Right atrium auricular region (tissue), 2 donors: ENCODE data around the gene CDH13. TPM values are rescaled to one million over a fixed set of nuclear protein-coding genes. Genes with fewer than 3 reads are reported as not detected.

ENCODE experiments used
- DNase-seq: peaks from one replicate; pipeline ENCODE4 v3.0.0-alpha.2; 2019; ENCODE audit warnings: low spot score
- H3K27ac ChIP-seq, 2 donors: fragments of 200-600 bp; sonication (generic); 1 replicate in 1 of 2; 2 replicates in 1 of 2; pipeline ENCODE4 v1.5.1; 2016 to 2019
- H3K27me3 ChIP-seq, 2 donors: fragments of 200-600 bp; sonication (generic); one replicate each; pipeline versions ENCODE4 v1.5.1 to v1.6.0; 2017 to 2019
- H3K36me3 ChIP-seq: fragments of 200-600 bp; sonication (generic); one replicate; pipeline ENCODE4 v1.5.1; 2016
- H3K4me1 ChIP-seq, 2 donors: fragments of 200-600 bp; sonication (generic); one replicate each; pipeline versions ENCODE4 v1.5.1 to v1.6.0; 2017 to 2019
- H3K4me3 ChIP-seq, 2 donors: fragments of 200-600 bp; sonication (generic); 1 replicate in 1 of 2; 2 replicates in 1 of 2; pipeline ENCODE4 v1.5.1; 2017 to 2019; ENCODE audit warnings: mild to moderate bottlenecking in 1 of 2, moderate library complexity in 1 of 2
- H3K9me3 ChIP-seq, 2 donors: fragments of 200-600 bp; sonication (generic); one replicate each; pipeline ENCODE4 v1.5.1; 2019
- CTCF ChIP-seq, 2 donors: fragments of 200-600 bp; sonication (generic); IDR thresholded peaks; one replicate each; pipeline ENCODE4 v1.5.1; 2019; ENCODE audit warnings: antibody characterized with exemption in 2 of 2
- total RNA-seq, 2 donors: library from RNA; depleted of rRNA; stranded (reverse); fragments of >200 nt; gene quantifications; one replicate each; pipeline ENCODE4 v1.1.0, GENCODE V29; 2016

The CDH13 gene
- total RNA-seq, 2 donors from 2014 or later = 75.4 to 85.9 TPM

GRCh38 chr16:83813823-83814658, 1187.3 kb downstream of the CDH13 start:
- DNase-seq = peak; percentile 53
- Histone ChIP-seq H3K27me3 (no peaks in the 10 kb centered on the region), H3K9me3 (no peaks in the 10 kb centered on the region), H3K4me3 (peak overlapping the region in 1 of 2 donors; percentile 5), H3K4me1 (peaks cover 0 to 41% of the 10 kb centered on the region in 2 donors), H3K36me3 (peaks cover 18% of the 10 kb centered on the region), H3K27ac (peak overlapping the region; percentile 45 to 47)
- no peak for TF ChIP-seq CTCF (IDR thresholded peaks at IDR 0.05)

- H3K4me1 ChIP-seq = peaks cover 0 to 37% of the 10 kb centered on the region in 2 donors
- H3K27ac ChIP-seq = peak overlapping the region in 1 of 2 donors; percentile 45
- DNase-seq = peak; percentile 28
- no peaks in the 10 kb centered on the region for H3K27me3 ChIP-seq
- H3K9me3 ChIP-seq = no peaks in the 10 kb centered on the region
- H3K36me3 ChIP-seq = peaks cover 18% of the 10 kb centered on the region
- no peak overlapping the region for H3K4me3 ChIP-seq
- TF ChIP-seq CTCF (IDR thresholded peaks at IDR 0.05) = no peak
These were observed 1187.9 kb downstream of the CDH13 start for GRCh38 chr16:83814659-83814985.

DNA sequence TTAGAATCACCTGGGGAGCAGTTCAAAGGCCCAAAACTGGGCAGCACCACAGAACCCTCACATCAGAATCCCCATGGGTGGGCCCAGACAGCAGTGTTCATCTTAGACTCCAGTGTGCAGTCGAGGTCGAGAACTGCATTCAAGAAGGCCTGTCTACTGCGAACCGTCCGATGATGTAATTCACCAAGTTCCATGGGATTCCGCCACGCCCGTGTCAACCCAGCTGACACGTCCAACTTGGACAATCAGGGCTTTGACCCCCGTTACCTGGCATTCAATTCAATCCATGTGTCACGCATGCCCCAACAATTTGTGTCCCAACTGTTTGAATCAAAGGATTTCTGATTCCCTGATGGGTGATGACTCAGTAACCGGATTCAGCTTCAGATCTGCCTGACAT, 1190.3 kb downstream of the CDH13 start:
- DNase-seq = peak; percentile 44
- no peak for TF ChIP-seq CTCF (IDR thresholded peaks at IDR 0.05)
- Histone ChIP-seq H3K9me3 (no peaks in the 10 kb centered on the region), H3K27me3 (no peaks in the 10 kb centered on the region), H3K27ac (no peak overlapping the region), H3K4me1 (peaks cover 0 to 19% of the 10 kb centered on the region in 2 donors), H3K4me3 (no peak overlapping the region), H3K36me3 (peaks cover 8% of the 10 kb centered on the region)

DNA sequence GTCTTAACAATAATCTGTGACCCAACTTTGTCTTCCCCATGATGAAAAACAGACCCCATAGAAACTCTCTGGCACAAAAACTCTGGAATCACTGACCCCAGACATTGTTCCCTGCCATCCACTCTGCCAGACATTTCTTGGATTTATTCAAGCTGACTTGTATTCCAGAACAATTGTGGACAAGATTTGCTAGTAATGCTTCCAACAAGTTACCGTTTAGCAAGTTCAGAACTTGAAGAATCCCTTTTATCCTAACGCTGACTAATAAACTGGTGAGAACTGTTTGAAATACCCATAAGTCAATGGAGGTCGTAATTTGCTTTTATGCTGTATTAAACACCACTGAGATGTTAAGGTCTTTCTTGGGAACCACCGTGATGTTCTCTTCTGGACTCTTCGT, 1191.5 kb downstream of the CDH13 start:
- Histone ChIP-seq H3K9me3 (no peaks in the 10 kb centered on the region), H3K4me1 (peaks cover 0 to 18% of the 10 kb centered on the region in 2 donors), H3K4me3 (no peak overlapping the region), H3K36me3 (no peaks in the 10 kb centered on the region), H3K27ac (no peak overlapping the region), H3K27me3 (no peaks in the 10 kb centered on the region)
- no peak for TF ChIP-seq CTCF (IDR thresholded peaks at IDR 0.05)
- peak; percentile 9 for DNase-seq

DNA sequence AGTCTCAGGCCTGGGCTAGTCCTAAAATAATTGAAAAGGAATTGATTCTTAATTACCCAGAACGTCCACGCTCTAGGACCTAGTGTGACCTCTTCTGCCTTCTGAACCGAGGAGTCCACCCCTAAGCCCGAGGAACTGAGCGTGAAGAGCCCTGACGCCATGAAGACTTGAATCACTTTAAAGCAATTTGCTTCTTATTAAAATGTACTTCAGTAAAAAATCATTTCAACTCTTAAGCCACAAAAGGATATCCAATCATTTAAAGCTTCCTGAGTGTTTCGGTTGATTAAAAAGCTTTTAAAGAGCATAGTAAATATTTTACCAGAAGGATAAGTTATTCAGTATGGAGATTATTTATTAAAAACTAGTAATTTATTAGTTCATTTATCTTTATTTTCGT, 1192.6 kb downstream of the CDH13 start:
- TF ChIP-seq CTCF (IDR thresholded peaks at IDR 0.05) = no peak
- no peaks in the 10 kb centered on the region for H3K9me3 ChIP-seq
- DNase-seq = peak; percentile 21
- no peak overlapping the region for H3K4me3 ChIP-seq
- no peaks in the 10 kb centered on the region for H3K27me3 ChIP-seq
- H3K27ac ChIP-seq = no peak overlapping the region
- peaks cover 0 to 7% of the 10 kb centered on the region in 2 donors for H3K4me1 ChIP-seq
- no peaks in the 10 kb centered on the region for H3K36me3 ChIP-seq
